Chondrocyte (in vitro differentiated cells): ENCODE measurements around the gene OR51T1. TPM values are rescaled to one million over a fixed set of nuclear protein-coding genes. Genes with fewer than 3 reads are reported as not detected.

Experiments
- DNase-seq: peaks from one replicate; pipeline ENCODE4 v3.0.0; 2021; ENCODE audit warnings: mixed read lengths, low spot score
- H3K27ac Mint-ChIP-seq: one replicate; pipeline ENCODE4 v1.8.0; 2021; ENCODE audit warnings: mild to moderate bottlenecking, moderate library complexity, mixed read lengths; ENCODE audit not compliant: unreplicated experiment
- H3K27me3 Mint-ChIP-seq: 2 replicates; pipeline ENCODE4 v1.8.0; 2021; ENCODE audit warnings: low read depth, mixed read lengths
- H3K36me3 Mint-ChIP-seq: 2 replicates; pipeline ENCODE4 v1.8.0; 2021; ENCODE audit warnings: low read depth, mixed read lengths
- H3K4me1 Mint-ChIP-seq: 2 replicates; pipeline ENCODE4 v1.8.0; 2021; ENCODE audit warnings: low read depth, mild to moderate bottlenecking, mixed read lengths
- H3K4me3 Mint-ChIP-seq: one replicate; pipeline ENCODE4 v1.8.0; 2021; ENCODE audit warnings: mild to moderate bottlenecking, moderate library complexity, mixed read lengths; ENCODE audit not compliant: unreplicated experiment
- H3K9me3 Mint-ChIP-seq: 2 replicates; pipeline ENCODE4 v1.8.0; 2021; ENCODE audit warnings: low read depth, mixed read lengths
- total RNA-seq: library from RNA; stranded (reverse); gene quantifications from 3 replicates; pipeline ENCODE4 v1.2.1, GENCODE V29; 2021
- TF ChIP-seq, protein P1 (sequence below): fragments of 200-600 bp; sonication (generic); IDR thresholded peaks from 2 replicates; pipeline ENCODE4 v1.5.0; 2021; ENCODE audit warnings: antibody characterized with exemption, mild to moderate bottlenecking, moderate library complexity

Gene OR51T1
- total RNA-seq, 1 donor from 2014 or later: not detected

GRCh38 chr11:4924239-4924638 lies 42.5 kb downstream of the OR51T1 start, which contains the start of gene OR51G1:
Gene OR51G1, minus strand, starts transcription at chr11:4924339. Its CDS starts 0 bp downstream, at chr11:4924339.
- H3K4me3 Mint-ChIP-seq: no peak within 1 kb of the TSS

GRCh38 chr11:4926608-4927007 lies 44.9 kb downstream of the OR51T1 start:
- H3K27me3 Mint-ChIP-seq: peaks cover 17% of the 10 kb centered on the region

More at GRCh38 chr11:4924239-4924638, 42.5 kb downstream of the OR51T1 start, which contains the start of gene OR51G1:
- Mint-ChIP-seq H3K36me3 (no peaks in the 10 kb centered on the region), H3K9me3 (no peaks in the 10 kb centered on the region), H3K27ac (no peak within 1 kb of the TSS), H3K4me1 (no peaks in the 10 kb centered on the region), H3K27me3 (peaks cover 13% of the 10 kb centered on the region)
- TF ChIP-seq, protein P1, sequence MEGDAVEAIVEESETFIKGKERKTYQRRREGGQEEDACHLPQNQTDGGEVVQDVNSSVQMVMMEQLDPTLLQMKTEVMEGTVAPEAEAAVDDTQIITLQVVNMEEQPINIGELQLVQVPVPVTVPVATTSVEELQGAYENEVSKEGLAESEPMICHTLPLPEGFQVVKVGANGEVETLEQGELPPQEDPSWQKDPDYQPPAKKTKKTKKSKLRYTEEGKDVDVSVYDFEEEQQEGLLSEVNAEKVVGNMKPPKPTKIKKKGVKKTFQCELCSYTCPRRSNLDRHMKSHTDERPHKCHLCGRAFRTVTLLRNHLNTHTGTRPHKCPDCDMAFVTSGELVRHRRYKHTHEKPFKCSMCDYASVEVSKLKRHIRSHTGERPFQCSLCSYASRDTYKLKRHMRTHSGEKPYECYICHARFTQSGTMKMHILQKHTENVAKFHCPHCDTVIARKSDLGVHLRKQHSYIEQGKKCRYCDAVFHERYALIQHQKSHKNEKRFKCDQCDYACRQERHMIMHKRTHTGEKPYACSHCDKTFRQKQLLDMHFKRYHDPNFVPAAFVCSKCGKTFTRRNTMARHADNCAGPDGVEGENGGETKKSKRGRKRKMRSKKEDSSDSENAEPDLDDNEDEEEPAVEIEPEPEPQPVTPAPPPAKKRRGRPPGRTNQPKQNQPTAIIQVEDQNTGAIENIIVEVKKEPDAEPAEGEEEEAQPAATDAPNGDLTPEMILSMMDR: no peak
- no peak for DNase-seq

More at GRCh38 chr11:4926608-4927007, 44.9 kb downstream of the OR51T1 start:
- no peaks in the 10 kb centered on the region for H3K4me1 Mint-ChIP-seq
- H3K9me3 Mint-ChIP-seq: no peaks in the 10 kb centered on the region
- TF ChIP-seq, protein P1: no peak
- H3K27ac Mint-ChIP-seq: no peak overlapping the region
- no peak overlapping the region for H3K4me3 Mint-ChIP-seq
- no peak for DNase-seq
- no peaks in the 10 kb centered on the region for H3K36me3 Mint-ChIP-seq

Other genes starting within 250 kb of the OR51T1 start
- gene OR51D1, start 244.4 kb upstream of the OR51T1 start, total RNA-seq: not detected in 3 replicates
- gene OR51E1, start 237.9 kb upstream of the OR51T1 start, total RNA-seq: 0.22 to 1.6 TPM (median 1.2 TPM) in 3 replicates
- gene OR51E2, start 184.0 kb upstream of the OR51T1 start, total RNA-seq: 0.97 to 3.2 TPM (median 3.1 TPM) in 3 replicates
- gene MMP26, start 177.1 kb upstream of the OR51T1 start, total RNA-seq: not detected in 3 replicates
- not detected in 3 replicates for gene OR51F1, start 112.0 kb upstream of the OR51T1 start, total RNA-seq
- gene OR52R1, start 77.5 kb upstream of the OR51T1 start, total RNA-seq: not detected in 3 replicates
- gene OR51F2, start 60.6 kb upstream of the OR51T1 start, total RNA-seq: not detected in 3 replicates
- gene OR51S1, start 32.7 kb upstream of the OR51T1 start, total RNA-seq: not detected in 3 replicates
- not detected in 3 replicates for gene OR51A7, start 21.9 kb downstream of the OR51T1 start, total RNA-seq
- not detected in 3 replicates for gene OR51G2, start 37.5 kb downstream of the OR51T1 start, total RNA-seq
- not detected in 3 replicates for gene OR51G1, start 42.4 kb downstream of the OR51T1 start, total RNA-seq
- gene OR51A4, start 65.7 kb downstream of the OR51T1 start, total RNA-seq: not detected in 3 replicates
- gene OR51A2, start 73.8 kb downstream of the OR51T1 start, total RNA-seq: not detected in 3 replicates
- not detected in 3 replicates for gene OR51L1, start 113.0 kb downstream of the OR51T1 start, total RNA-seq
- not detected in 3 replicates for gene OR52J3, start 164.6 kb downstream of the OR51T1 start, total RNA-seq
- not detected in 3 replicates for gene OR52E2, start 177.7 kb downstream of the OR51T1 start, total RNA-seq
- not detected in 3 replicates for gene OR52E1, start 187.7 kb downstream of the OR51T1 start, total RNA-seq